SK-N-MC (cell line): ENCODE results near the gene FAM168A.

Experiments
- DNase-seq: peaks from one replicate; pipeline ENCODE4 v3.0.0-alpha.2; 2011; ENCODE audit warnings: low read depth, low spot score
- H3K27ac ChIP-seq: fragments of 200-600 bp; sonication (generic); 2 replicates; pipeline ENCODE4 v1.5.1; 2016; ENCODE audit warnings: mixed run types
- H3K36me3 ChIP-seq: fragments of 200-600 bp; sonication (generic); 2 replicates; pipeline ENCODE4 v1.6.1; 2017; ENCODE audit warnings: antibody characterized with exemption, low read length, mixed read lengths; ENCODE audit not compliant: insufficient read depth
- H3K4me3 ChIP-seq: fragments of 200-600 bp; sonication (generic); 2 replicates; pipeline ENCODE4 v1.5.1; 2016
- H3K9ac ChIP-seq: fragments of 200-600 bp; sonication (generic); 2 replicates; pipeline ENCODE4 v1.8.0; 2017; ENCODE audit warnings: mixed run types, mixed read lengths; ENCODE audit not compliant: insufficient read length
- H3K9me3 ChIP-seq: fragments of 200-600 bp; sonication (generic); 2 replicates; pipeline ENCODE4 v1.6.1; 2017; ENCODE audit warnings: low read depth, mild to moderate bottlenecking, antibody characterized with exemption, low read length, moderate library complexity, mixed read lengths
- EZH2 ChIP-seq: fragments of 200-600 bp; sonication (generic); IDR thresholded peaks from one replicate; pipeline ENCODE4 v1.6.1; 2017; ENCODE audit warnings: antibody characterized with exemption
- FOXP2 ChIP-seq: optimal IDR thresholded peaks from 2 replicates; pipeline ENCODE3; 2011; ENCODE audit warnings: mild to moderate bottlenecking, moderate library complexity; ENCODE audit not compliant: insufficient read depth; ENCODE audit errors: extremely low read length, control extremely low read depth
- POLR2AphosphoS5 ChIP-seq: IDR thresholded peaks from 2 replicates; pipeline ENCODE4 v1.6.1; 2012; ENCODE audit warnings: mild to moderate bottlenecking, low read depth, low read length, borderline replicate concordance

The FAM168A gene

DNA sequence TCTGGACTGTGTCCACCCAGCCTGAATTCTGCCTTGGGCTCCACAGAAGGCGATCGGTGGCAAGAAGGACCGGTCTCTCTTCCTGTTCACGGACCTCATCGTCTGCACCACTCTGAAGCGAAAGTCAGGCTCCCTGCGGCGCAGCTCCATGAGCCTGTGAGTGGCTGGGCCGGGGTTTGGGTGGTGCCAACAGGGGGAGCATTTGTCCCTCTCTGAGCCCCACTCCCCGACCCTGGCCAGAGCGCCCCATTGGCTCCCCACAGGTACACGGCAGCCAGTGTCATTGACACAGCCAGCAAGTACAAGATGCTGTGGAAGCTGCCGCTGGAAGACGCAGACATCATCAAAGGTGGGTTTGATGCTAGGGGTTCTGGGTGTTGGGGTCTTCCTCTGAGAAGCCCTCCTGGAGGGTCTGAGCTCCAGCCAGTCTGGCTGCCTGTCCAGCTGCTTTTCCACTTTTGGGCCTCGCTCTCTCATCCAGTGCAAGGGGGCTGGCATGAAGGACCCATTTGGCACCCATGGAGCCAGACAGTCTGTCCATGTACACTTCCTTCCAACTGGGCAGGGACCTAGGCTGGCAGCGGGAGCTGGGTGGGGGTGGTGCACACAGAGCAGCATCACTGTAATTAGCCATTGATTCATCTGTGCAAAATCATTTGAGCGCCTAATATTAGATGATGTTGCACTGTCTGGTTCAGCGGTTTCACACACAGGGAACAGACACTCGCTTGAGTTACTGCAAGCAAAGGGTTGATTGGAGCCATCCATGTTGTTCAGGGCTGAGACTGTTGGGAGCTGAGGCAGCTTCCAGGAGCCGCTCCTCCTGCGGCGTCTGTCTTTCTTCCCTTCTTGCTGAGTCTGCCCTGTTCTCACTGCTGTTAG lies 240.7 kb downstream of the FAM168A start:
- TF ChIP-seq POLR2AphosphoS5 (no peak), EZH2 (no peak), FOXP2 (no peak)
- H3K9me3 ChIP-seq: no peaks in the 10 kb centered on the region
- H3K27ac ChIP-seq: no peak overlapping the region
- no peaks in the 10 kb centered on the region for H3K36me3 ChIP-seq
- no peak overlapping the region for H3K9ac ChIP-seq
- DNase-seq: no peak
- no peak overlapping the region for H3K4me3 ChIP-seq

GRCh38 chr11:73355109-73355508 lies 242.8 kb downstream of the FAM168A start:
- H3K27ac ChIP-seq: no peak overlapping the region
- no peak overlapping the region for H3K9ac ChIP-seq
- no peak for DNase-seq
- no peaks in the 10 kb centered on the region for H3K9me3 ChIP-seq
- no peak for TF ChIP-seq EZH2
- TF ChIP-seq FOXP2: no peak
- TF ChIP-seq POLR2AphosphoS5: no peak
- no peak overlapping the region for H3K4me3 ChIP-seq
- H3K36me3 ChIP-seq: no peaks in the 10 kb centered on the region

GRCh38 chr11:73353422-73353821 lies 244.5 kb downstream of the FAM168A start:
- DNase-seq: no peak
- H3K9ac ChIP-seq: no peak overlapping the region
- TF ChIP-seq POLR2AphosphoS5: no peak
- TF ChIP-seq EZH2: no peak
- no peak for TF ChIP-seq FOXP2
- no peak overlapping the region for H3K4me3 ChIP-seq
- H3K9me3 ChIP-seq: no peaks in the 10 kb centered on the region
- no peaks in the 10 kb centered on the region for H3K36me3 ChIP-seq
- H3K27ac ChIP-seq: no peak overlapping the region

GRCh38 chr11:73350908-73351636 lies 246.8 kb downstream of the FAM168A start:
- H3K36me3 ChIP-seq: no peaks in the 10 kb centered on the region
- no peak for TF ChIP-seq EZH2
- TF ChIP-seq FOXP2: no peak
- TF ChIP-seq POLR2AphosphoS5: no peak
- no peak for DNase-seq
- H3K9ac ChIP-seq: no peak overlapping the region
- H3K9me3 ChIP-seq: no peaks in the 10 kb centered on the region
- no peak overlapping the region for H3K27ac ChIP-seq
- H3K4me3 ChIP-seq: no peak overlapping the region
